ENCODE data around the gene CD70.

GRCh38 chr19:6568010-6568526 is 22.9 kb downstream of the CD70 start:
- TF ChIP-seq CTCF (IDR thresholded peaks at IDR 0.05 in 4 of 5, conservative IDR thresholded peaks at IDR 0.05 in 1 of 5) (no peak), POLR2A (IDR thresholded peaks at IDR 0.05) (no peak)

Data from gastrocnemius medialis (tissue), 4 donors.